Stimulated activated CD8-positive, alpha-beta memory T cell treated with anti-CD3 and anti-CD28 coated beads, Interleukin-12 subunit alpha, Interleukin-12 subunit beta, amount 100 ng/mL, for 4 hours (primary cell): ENCODE results near the gene MAGI1.

Experiments
- DNase-seq: peaks from one replicate; pipeline ENCODE4 v3.0.0-alpha.2; 2020; ENCODE audit warnings: low read depth

MAGI1 gene

DNA sequence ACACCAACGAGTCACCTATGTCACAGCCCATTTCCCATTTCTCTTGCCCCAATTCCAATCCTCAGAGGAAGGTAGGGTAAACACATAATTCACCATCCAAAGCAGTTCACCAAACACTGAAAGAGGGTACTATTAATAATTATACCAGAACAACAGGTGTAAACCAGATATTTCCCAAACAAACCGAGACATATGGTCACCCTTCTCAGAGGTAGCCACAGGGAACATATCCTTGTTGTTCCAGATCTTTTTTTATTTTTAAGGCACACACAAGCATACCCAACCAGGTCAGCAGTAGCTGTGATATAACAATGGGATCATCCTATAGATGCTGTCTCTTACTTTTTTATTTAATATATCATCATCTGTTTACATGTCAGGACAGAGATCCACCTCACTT lies 24.7 kb downstream of the MAGI1 start:
- no peak for DNase-seq

DNA sequence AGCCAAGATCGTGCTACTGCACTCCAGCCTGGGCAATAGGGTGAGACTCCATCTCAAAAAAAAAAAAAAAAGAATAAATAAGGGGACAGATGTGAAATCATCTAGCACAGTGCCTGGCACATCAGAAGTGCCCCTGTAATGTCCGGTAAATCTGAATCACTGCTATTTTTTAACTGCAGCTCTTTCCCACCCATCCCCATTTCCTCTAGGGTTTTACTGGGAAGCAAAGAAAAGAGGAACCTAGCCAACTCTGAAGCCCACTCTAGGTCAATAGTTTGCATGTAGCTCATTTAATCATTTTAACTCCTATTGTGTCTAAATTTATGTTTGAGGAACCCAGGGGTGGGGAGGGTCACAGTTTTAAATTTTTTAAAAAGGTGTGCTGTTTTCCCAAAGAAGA lies 26.0 kb downstream of the MAGI1 start:
- no peak for DNase-seq

DNA sequence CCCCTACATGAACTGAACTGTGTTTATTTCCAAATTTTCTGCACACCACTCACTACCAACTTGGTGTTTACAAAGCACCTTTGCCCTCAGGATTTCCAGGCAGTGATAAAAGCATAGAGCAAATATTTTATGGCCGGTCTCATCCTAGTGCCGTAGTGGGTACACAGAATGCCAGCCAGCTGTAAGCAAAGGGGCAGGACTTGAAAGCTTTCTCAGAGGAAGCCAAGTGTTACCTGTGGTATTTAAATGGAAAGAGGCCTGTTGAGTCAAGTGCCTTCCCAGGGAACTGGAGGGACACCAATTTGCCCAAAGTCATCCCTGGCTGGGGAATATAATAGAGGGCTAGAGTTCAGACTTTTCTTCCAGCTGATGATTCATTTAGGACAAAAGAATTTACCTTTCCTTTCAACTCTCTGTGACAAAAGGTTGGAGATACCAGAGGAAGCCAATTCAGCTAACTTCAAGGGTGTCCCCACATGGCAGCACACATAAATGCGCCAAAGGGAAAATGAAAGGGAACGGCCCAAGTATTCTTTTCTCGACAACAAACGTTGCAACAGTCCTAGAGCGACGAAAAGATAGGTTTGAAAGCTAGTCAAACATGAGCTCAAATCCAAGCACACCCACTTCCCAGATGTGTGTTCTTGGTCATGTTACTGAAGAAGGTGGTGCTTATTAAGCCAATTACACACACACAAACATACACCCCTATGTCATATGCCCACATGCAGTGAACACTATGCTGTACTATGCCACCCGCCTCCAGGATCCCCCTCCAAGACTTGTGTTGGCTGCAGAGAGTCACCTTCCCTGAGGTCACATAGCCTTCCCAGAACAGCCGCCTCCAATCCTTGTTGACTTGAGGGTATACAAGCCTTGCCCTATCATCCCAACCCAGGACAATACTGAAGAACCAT lies 27.7 kb downstream of the MAGI1 start:
- DNase-seq, result no peak

DNA sequence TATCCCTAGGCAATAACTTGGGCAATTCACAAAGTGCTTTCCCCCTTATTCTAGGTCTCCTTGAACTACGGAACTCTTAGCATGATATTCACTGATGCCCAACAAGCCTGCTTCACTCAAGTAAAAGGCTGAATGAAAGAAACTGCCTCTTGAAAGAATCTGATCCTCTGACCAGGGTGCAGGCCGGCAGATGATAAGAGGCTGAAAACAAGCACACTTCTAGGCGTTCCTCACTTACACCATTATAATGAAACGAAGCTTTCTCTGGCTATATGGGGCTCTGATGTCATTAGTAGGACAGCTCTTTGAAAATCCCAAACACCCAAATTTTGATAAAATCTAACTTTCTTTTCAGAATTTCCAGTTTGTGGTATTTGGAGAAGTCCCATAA lies 28.4 kb downstream of the MAGI1 start:
- DNase-seq, result no peak

DNA sequence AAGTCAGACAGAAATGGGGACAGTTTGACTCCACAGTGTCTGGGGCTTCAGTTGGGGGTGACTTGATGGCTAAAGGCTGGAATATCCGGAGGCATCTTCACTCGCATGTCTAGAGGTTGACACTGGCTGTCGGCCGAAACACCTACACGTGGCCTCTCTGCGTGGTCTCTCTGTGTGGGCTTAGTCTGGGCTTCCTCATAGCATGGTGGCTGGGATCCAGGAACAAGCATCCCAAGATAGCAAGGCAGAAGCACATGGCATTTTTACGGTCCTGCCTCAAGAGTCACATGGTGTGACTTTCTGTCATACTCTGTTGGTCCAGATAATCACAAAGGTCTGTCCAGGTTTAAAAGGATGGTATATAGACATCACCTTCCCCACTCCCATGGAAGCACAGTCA lies 34.5 kb downstream of the MAGI1 start:
- no peak for DNase-seq

DNA sequence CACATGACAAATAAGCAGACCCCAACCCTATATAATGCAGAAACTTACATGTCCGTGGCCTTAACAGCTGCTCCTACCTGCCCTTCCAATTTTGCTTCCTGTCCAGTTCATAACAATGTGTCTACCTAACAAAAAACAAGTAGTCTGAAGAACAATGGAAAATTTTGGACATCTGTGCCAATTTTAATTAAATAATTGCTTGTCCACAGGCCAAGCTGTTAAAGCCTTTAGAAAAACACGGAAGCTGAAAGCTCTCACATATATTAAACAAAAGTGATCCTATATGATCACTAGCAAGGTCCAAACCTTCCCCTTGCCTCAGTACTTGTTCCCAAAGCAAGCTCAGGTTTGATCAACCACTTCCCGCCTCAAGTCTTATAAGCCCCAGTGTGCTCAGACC lies 37.1 kb downstream of the MAGI1 start:
- DNase-seq, result no peak

DNA sequence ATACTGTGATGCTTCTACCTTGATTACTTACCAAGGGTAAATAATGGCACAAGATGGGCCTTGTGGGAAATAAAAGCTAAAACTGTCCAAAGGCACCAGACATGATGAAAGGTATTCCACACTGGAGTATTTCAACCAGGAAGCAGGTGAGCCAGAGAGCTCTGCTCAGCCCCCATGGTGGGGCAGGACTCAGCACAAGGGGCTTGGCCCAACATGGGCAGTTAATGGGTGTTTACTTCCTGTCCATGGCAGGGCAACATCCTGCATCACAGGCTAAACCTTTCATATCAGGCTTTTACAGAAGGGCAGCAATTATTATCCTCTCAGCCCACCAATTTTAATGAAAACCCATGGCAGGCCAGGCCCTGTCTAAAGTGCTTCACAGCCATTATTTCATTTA lies 38.2 kb downstream of the MAGI1 start:
- DNase-seq, result no peak

DNA sequence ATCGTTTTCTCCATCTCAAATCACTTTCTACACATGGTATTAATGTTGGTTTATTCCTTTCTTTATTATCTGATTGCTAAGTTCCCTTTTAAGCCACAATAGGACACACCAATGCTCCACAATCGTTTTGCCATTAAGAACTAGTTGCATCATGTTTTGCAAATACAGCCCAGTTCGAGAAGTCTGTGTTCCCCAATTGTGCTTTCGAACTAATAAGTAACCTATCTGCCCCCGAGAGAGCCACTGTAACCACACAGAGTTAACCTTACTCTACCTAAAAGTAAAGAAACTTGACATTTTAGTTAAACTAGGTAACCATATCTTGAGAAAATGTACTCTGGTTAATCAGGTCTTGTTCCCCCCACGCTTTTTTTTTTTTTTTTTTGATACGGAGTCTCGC lies 39.1 kb downstream of the MAGI1 start:
- no peak for DNase-seq

DNA sequence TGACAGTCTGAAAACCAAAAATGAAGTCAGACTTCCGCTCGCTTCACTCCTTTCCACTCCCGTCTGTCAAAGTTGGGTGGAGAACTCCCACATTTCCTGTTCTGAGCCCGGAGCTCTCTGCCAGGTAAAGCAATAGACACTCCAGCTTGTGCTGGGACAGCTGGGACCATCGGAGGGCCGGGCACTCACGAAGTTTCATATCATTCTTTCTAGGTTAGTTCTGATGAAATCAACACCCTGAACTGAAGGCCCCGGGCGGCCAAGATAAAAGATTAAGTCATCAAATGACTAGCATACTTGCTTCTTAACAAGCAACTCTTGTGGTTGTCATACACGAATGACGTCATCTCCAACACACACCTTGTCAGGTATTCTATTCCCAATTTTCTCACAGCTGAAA lies 42.1 kb downstream of the MAGI1 start:
- DNase-seq, result no peak

DNA sequence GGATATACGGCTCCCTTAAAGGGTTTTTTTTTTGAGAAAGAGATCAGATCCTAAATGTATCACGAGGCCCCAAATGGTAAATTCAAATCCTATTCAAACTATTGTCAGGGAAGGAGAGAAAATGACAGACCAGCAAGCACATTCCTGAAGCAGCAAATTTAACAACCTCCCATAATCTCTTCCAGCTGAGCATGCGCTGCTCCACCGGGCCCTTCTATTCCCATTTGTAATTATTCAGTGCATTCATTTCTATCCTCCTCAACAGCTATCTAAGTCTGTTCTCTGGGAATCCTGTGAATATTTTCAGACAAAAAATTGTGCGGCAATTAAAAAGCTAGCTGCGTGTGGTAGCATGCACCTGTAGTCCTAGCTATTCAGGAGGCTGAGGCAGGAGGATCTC lies 43.2 kb downstream of the MAGI1 start:
- no peak for DNase-seq

DNA sequence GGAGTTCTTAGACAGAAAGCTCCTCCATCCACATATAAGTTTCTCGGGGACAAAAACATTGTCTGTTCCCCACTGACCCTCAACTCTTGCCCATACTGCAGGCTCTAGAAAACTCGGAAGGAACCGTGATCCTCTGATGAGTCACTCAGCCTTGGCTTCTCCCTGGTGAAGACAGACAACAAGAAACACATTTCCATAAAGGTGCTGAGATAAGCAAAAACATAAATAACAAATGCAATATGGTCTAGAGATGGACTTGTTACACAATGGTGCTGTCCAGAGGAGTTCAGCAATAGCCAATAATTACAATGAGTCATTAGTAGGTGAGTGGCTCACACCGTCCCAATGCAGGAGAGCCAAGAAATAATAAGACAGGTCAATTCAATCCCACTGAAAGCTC lies 43.7 kb downstream of the MAGI1 start:
- no peak for DNase-seq

DNA sequence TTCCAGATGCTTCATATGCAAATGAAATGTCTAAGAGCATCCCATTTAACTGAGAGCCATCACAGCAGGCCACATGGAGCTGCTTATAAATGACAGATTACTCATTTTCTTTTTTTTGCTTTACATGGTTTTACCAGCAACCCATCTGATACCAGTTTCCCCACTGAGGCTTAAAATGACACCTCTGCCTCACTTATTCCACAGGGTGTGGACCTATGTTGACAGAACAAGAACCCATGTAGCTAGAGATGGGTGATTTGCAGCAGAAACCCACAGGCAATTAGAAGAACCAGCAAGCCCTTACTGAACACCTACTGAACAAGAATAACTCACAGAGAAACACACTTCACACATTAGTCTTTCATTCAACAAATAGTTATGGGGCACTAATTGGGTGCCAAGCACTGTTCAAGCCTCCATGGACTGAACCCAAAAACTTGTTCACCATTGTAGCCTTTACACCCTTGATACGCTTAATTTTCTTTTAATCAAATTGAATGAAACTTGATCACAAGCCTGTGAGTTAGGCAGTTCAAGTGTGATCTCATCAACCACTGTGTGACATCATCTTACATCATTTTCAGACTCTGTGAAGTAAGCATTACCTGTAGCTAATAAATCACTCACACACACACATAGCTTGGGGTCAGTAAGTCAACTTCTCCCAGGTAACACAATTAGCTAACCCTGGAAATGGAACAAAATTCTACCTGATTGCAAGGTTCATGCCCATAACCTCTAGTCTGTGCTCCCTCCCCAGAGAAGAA lies 45.4 kb downstream of the MAGI1 start:
- no peak for DNase-seq

DNA sequence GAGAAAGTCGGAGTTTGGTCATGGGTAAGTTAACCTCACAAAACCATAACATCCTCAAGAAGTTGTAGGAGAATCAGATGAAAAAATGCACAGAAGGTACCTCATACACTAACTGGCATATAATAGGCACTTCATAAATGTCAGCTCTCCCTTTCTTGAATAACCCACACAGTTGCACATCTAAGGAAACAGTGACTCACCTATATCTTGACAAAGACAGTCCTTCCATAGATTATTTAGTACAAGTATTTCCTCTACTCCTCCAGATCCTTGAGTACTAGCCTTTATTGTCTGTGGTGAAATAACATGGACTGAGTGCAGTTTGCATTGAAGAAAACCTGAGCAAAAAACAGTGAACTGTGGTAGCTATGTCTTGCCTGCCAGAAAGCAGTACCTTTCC lies 46.6 kb downstream of the MAGI1 start:
- DNase-seq, result no peak

DNA sequence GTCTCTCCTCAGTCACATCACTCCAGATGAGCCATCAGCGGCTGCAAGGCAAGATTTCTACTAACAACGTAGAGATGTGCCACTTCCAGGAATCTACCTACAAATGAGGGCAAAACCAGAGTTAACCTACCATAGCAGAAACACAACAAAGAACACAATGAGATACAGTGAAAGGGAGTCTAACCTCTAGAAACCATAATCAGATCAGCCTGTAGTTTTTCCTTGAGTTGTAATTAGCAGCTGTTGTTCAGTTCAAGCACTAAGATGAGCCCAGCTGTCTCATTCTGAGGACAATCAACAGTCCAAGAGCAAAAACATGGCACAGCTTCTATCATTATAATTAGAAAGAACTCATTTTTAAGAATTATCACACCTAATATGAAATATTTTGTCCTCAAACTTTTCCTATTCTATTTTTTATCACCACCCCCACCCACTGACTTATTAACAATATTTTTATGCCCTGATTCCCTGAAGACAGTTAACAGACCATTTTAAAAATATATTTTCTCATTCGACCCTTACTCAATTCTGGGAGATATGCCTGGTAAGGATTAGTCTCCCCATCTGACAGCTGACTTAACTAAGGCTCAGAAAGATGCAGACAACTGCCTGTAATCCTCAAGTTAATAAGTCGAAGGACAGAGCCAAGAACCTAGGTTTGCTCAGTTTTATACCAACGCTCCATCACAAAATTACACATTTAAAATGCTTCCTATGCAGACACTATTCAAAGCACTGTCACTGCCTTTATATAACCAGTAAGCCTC lies 50.1 kb downstream of the MAGI1 start:
- no peak for DNase-seq

DNA sequence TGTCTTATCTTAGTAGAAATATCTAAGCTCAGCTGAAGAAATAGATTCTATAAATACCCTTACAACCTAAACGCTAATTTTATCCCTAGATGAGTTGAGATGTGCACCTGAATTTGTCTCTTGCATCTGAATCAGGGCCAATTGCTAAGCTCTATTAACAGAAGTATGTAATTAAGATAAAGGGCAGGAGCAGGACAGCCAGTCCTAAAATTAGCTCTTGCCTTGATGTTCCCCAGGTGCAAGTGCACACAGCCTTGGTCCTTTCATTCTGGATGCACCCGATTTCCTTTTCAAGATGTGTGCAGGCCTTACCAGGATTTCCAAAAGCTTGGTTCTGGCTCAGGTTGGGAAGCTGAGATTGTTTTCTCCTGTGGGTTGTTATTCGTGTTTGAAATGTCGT lies 52.4 kb downstream of the MAGI1 start:
- DNase-seq, result no peak

DNA sequence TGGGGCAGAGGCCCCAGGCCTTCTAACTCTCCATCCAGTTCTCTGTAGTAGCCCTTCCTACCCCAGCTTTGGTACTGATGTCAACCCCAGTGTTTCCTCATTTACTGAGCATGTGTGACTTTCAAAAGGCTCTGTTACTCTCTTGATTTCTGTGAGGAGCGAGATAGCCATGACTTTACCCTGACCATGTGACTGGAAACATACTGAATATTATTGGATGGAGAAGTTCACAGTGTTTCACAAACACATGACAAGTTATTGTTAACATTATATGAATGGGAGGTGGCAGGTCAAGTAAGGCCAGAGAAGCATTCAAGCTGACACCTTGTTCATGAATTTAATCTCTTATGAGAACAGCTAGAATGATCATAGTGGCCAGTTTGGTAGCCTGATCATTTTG lies 53.7 kb downstream of the MAGI1 start:
- DNase-seq, result no peak

DNA sequence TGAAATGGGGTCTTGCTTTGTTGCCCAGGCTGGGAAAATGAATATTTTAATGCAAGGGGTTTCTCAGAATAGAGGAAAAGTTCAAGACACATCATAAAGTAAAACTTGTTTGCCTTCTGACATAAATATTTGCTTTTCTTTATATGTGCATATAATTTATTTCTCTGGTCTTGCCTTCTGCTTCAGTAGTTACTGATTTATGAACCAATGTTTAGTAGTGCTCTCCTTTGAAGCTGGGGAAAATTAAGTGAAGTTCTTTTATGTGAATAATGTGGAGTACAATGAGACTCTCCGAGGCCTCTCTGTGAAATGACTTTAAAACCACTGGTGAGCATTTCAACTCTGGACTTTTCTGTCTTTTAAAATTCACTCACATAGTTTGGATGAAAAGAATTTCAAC lies 55.6 kb downstream of the MAGI1 start:
- no peak for DNase-seq

DNA sequence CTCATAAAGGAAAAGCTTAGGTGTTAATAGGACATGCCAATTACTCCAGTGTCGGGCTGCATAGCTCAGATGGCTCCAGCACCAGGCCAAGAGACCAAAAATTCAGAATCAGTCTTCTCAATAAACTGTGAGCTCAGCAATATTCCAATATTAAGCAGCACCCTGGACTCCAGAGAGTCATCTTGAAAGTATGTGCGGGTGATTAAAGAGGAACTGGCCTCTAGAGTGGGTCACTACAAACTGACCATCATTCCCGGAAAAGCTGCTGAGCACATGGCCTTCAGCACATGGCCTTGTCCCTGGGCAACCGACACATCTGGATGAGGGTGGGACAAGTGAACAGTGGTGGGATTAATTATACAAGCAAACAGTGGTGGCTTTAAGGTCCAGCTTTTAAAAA lies 59.0 kb downstream of the MAGI1 start:
- no peak for DNase-seq

DNA sequence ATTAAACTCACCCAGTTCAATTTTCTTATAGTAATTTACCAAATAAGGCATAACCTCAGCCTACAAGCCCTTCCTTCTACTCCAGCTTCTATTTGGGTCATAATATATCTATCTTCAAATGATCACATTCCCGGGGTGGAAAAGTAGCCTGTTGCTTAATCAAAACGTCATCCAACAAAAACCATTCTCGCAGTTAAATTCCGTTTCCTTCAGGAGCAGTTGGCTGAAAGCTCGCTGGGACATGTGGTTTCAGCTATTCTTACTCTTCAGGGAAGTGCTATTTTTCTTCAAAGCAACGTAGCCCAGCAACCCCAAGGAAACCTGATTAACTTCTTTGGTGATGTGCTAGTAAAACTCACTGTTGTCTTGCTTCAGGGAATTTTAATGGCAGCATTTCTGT lies 59.6 kb downstream of the MAGI1 start:
- DNase-seq, result no peak

DNA sequence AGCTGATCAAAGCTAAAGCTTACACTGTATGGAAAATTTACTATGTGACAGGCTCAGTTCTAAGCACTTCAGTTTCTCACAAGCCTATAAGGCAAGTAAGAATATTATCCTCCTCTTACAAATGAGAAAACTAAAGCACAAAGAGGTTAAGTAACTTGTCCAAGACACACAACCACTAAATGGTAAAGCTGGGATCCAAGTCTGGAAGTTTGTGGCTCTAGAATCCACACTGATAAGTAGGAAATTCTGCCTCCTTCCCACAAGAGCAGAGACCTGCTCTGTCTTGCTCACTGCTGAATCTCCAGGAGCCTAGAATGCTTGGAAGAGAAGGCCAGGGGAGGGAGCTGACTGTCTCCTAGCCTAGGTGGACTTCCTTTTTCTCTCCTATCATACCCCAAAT lies 60.6 kb downstream of the MAGI1 start:
- DNase-seq, result no peak

DNA sequence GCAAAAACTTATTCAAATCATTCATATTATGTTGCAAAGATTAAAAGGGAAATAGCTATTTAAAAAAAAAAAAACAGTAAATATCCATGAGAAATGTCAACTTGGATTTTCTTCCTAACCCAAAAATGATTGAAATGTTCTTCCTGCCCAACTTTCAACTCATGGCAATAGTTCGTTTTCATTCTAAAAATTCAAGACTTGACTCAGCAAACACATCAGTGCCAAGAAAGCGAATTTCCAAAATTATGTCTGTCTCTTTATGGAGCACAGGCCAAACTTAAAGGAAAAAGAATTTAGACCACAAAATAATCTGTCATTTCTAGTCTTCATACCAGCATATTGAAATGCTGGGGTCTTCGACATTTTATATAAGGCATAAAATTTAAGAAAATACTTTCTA lies 63.7 kb downstream of the MAGI1 start:
- DNase-seq, result no peak

DNA sequence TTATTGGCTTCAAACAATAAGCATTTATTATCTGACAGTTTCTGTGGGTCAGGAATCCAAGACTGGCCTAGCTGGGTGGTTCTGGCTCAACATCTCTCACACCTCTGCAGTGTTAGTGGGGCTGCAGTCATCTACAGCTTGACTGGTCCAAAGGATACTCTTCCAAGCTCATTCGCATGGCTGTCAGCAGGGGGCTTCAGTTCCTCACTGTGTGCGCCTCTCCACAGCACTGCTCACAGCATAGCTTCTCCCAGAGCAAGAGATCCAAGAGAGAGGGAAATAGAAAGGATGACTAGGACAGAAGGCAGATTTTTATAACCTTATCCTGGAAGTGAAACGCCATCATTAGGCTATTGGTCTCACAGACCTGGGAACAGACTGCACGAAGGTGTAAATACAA lies 64.2 kb downstream of the MAGI1 start:
- no peak for DNase-seq

DNA sequence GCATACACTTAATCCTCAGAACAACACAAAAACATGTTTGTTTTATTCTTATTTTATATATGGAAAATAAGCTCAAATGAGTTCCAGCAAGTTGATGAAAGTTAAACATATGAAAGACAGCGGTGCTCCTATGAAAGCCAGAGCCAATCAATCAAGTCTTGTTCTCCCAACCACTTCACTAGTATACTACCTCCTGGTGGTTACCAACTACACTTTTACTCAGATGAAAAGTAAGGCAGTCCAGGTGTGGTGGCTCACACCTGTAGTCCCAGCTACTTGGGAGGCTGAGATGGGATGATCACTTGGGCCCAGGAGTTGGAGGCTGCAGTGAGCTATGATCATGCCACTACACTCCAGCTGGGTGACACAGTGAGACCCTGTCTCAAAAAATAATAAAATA lies 66.0 kb downstream of the MAGI1 start:
- no peak for DNase-seq
